ENCODE measurements around the gene MIGA2.
"Not testable (repeated sequence)": the region's sequence is repeated elsewhere in the genome, so short reads cannot be mapped to it uniquely, and the experiment has no call there.

Gene MIGA2

GRCh38 chr9:129011170-129011569 is 25.3 kb upstream of the MIGA2 start:
- no peak for DNase-seq

DNA sequence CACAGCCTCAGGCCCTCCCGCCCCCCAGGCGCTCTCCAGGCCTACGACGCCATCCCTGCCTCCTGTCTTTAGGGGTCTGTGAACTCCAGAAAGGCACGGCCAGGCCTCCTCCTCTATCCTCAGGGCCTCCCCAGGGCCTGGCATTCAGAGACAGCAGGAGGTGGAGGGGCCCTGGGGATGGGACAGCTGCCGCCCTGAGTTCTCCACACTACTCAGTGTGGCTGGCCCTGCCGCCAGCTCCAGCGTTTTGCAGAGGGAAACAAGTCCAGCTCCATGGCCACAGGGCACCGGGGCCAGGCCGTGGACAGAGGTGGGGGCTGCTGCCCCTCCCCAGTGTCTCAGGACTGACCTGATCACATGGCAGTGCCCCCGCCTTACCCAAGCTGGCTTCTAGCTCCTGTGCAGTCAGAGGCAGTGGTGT is 24.7 kb upstream of the MIGA2 start:
- DNase-seq, result no peak

DNA sequence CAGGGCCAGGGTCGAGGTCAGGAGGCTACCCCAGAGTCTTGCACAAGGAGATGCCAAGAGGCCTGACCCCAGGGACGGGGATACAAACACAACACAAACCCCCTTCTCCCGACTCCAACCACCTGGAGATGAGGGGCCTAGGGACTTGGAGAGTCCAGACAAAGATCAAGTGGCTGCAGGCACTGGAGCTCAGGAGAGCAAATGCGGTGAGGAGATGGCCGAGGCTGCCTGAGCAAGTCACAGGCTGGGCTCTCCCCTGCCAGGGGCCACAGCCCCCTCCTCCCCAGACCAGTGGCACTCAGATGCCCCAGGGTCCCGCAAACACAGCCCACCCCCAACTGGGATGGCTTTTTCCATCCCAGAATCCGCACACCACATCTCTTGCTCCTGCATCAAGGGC is 24.1 kb upstream of the MIGA2 start:
- no peak for DNase-seq

- no peak for DNase-seq
Measured at GRCh38 chr9:129012893-129013448, 23.5 kb upstream of the MIGA2 start.

DNA sequence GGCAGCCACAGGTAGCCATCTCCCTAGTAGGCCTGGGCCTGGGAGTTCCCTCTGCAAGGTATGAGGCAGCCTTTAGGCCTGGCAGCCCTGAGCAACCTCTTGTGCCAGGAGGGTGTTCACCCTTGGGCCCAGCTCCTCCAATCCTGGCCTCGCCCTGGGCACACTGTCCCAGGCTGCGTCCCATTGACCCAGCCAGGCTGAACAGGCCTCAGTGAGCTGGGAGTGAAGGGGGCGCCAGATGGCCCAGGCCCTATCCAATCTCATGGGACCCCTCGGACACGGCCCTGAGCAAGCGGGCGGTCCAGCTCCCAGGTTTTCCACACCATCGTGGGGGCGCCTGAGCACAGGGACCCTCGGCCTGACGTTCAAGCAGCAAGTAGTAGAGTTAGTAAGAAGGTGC is 22.8 kb upstream of the MIGA2 start:
- no peak for DNase-seq

- DNase-seq, result no peak
Measured at GRCh38 chr9:129014124-129014523, 22.3 kb upstream of the MIGA2 start.

GRCh38 chr9:129014608-129015007 is 21.8 kb upstream of the MIGA2 start:
- DNase-seq, result no peak

DNA sequence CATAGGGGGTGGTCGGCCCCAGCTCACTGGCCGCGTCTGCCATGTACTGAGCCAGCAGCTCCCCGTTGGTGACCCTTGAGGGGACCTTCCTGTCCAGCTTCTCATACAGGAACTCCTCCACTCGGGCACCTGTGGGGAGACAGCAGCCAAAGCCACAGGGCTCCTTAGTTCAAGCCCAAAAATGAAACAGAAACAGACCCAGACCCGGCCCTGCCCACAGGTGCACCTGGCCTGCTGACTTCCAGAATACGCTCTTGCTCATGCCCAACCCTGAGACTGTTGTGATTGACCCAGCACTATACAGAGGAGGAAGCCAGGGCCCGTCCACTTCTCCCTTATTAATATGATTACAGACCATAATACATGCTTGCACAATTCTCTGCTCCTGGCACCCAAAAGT is 15.3 kb upstream of the MIGA2 start:
- no peak for DNase-seq

DNA sequence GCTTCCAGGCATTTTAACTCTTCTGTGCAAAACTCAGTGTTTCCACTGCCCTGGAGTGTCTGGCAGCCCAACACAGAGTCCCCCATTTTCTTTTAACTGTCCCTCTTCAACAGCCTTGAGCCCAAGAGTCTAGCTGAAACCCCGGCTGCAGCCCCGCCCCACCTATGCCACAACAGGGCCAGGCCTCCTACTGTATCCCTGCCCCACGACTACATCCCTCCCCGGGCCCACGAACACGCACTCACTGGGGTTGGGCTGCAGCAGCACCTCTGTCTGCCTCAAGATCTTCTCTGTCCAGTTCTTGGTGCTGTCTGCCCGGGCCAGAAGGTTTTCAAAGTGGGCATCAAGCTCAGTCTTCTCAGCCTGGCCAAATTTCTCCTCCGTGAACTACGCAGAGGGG is 14.4 kb upstream of the MIGA2 start:
- DNase-seq, result no peak

DNA sequence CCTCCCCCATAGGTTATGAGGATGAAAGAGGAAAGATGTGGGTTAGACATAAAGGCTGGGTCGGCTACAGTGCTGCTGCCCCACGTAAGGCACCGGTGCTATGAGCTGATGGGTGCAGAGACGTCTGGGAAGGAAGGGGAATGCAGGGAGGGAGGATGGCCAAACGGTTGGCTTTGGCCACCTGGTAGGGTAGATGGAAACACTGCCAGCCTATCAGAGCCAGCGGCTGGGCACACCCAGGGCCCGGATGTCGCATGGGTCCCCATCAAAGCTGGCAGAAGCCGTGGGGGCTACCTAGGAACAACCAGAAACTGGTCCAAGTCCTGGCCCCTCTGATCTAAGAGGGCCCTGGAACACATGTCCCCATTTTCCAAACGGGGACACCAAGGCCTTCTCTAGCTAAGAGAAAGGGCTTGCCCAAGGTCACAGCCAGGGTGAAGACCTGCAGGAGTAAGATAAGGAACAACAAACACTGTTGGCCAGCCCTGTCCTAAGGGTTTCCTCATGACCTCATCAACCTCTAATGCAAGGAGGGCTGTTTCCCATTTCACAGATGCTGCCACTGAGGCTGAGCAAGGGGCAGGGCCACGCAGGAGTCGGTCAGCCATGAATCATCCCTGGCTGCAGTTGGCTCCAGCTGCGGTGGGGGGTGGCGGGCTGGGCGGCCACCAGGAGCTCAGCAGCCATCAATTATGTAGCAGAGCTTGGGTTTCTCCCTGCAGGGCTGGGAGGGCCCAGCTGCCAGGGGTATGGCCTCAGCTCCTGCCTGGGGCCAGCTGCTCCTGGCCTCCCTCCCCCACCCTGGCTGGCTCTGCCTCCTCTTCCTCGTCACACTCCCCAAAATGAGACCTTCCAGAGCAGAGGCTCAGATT is 13.2 kb upstream of the MIGA2 start:
- DNase-seq, result peak; percentile 89

DNA sequence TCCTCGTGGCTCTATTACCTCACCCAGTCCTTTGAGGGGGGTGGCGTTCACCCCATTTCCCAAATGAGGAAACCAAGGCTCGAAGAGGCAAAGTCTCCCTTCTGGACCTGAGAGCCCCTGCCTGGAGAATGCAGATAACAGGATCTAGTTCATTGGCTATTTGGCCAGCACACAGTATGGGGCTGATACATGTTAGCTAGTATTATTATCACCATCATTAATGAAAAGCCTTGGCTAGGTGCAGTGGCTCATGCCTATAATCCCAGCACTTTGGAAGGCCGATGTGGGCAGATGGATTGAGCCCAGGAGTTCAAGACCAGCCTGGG is 12.6 kb upstream of the MIGA2 start:
- no peak for DNase-seq

DNA sequence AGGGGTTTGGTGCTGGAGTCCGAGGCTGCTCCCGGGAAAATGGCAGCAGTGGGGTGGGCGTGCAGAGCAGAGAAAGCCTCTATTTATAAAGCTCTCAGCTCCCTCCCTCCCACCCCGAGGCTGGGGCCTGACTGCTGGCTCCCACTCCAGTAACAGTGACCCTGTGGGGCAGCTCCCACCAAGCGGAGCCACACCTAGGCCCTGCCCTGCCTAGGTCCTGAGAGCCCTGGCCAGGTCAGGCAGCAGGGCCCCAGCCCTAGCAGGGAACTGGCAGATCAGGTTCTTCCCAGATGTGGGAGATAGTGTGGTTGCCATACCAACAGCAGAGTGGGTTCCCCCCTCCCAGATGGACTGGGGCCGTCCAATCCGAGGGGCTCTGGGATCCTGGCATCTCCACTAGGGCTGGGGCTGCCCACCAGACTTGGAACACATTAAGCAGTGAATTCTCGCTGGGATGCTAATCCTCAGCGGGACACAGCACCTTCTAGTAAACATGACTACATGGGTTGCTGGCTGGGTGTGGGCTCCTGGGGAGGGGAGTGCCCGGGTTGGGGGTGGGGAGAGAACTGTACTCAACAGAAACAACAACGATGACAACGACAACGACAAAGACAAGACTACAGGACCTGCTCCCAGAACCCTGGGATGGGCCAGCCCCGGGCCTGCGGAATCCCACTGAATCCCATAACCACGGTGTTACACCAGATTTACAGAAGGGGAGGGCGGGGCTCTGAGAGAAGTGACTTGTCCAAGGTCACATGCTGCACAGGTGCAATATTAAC is 9.8 kb upstream of the MIGA2 start:
- DNase-seq, result no peak

DNA sequence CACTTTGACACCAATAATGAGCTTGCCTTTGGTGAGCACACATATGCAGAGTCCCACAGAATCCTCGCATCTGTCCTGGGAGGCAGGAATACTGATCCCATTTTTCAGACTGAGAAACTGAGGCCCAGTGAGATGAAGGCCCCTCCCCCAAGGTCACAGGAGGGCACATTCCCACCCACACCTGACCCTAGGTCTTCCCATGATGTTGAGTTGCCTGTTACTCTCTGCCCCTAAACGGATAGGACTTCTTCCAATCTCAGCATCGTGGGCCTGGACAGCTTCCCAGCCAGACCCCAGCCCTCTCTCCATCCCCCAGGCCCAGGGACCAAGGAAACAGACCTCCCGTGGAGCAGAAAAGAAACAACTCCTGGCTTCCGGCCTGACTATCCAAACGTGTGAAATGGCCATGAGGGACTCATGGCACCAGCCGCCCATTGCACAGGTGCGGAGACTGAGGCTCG is 9.2 kb upstream of the MIGA2 start:
- no peak for DNase-seq

GRCh38 chr9:129027685-129028191 is 8.7 kb upstream of the MIGA2 start:
- no peak for DNase-seq

DNA sequence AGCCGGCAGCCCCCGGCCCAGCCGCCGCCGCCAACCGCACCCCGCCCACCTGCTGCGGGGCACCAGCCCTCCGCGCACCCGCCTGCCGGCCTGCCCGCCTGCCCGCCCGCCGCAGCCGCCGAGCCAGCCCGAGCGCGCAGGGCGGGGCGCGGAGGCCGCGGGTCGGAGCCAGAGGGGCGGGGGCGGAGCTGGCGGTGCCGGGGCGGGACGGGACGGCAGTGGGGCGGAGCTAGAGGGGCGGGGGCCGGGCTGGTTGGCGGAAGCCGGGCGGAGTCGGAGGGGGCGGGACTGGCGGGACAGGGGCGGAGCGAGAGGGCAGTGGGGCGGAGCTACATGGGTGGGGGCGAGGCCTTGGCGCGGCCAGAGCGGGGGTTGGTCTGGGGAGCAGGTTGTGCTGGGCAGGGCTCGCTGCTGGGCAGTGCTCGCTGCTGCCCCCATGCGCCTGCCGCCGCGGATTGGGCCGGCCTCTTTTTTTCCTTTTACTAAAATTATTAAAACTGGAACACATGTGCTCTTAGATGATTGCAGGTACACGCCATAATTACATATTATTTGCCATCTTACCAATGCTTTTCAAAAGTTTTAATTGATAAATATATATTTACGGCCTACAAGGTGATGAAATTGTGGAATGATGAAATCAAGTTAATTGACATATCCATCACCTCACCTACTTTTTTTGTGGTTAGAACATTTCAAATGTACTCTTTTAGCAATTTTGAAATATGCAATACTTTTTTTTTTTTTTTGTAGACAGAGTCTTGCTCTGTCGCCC is 8.0 kb upstream of the MIGA2 start, which contains the start of gene SH3GLB2:
SH3GLB2 (minus strand) TSS at position 140 of the 775 bp plus-strand sequence. CDS start 177 bp downstream, outside the sequence.
- DNase-seq, result peak; percentile 99

GRCh38 chr9:129030191-129030590 is 6.2 kb upstream of the MIGA2 start:
- no peak for DNase-seq

DNA sequence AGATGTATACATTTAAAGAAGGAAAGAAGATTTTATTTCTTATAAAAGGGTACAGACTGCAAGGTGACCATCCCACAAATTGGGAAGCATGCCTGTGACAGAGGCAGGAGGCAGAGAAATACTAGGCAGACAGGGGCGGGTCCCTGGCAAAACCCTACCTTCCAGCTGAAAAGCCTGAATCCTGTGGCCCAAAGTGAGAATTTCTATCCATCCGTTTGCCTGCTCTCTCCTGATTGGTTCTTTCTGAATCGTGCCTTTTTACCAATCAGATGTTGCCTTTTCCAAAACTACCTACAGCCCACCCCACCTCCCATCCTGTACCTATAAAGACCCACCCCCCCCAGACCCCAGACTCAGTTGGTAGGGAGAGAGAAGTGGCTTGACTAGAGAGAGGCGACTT is 4.9 kb upstream of the MIGA2 start:
- DNase-seq, result no peak

DNA sequence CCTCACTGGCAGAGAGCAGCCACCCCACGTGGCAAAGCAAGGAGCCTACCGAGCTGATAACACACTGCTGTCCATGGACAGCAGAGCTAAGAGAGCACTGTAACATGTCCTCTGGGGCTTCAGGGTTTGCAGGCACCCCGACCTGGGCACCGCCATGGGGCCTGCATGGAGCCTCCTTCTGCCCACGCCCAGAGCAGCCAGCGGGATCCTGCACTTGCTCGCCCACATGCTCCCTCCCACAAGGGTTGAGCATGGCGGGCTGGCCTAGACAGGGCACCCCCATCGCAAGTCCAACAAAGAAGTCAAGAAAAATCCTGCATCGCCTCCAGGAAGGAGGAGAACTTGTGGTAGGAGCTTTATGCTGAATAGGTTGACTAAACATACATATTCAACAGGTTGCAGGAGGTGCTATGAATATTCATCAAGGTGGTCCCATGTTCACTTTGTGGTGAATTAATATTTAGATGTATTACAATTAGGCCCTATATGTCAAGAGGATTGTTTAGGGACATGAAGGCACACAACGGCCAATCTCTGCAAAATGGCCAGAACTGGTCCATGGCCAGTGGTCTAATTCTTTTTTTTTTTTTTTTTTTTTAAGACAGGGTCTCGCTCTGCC is 3.8 kb upstream of the MIGA2 start:
- no peak for DNase-seq

GRCh38 chr9:129033216-129033615 is 3.2 kb upstream of the MIGA2 start:
- no peak for DNase-seq

DNA sequence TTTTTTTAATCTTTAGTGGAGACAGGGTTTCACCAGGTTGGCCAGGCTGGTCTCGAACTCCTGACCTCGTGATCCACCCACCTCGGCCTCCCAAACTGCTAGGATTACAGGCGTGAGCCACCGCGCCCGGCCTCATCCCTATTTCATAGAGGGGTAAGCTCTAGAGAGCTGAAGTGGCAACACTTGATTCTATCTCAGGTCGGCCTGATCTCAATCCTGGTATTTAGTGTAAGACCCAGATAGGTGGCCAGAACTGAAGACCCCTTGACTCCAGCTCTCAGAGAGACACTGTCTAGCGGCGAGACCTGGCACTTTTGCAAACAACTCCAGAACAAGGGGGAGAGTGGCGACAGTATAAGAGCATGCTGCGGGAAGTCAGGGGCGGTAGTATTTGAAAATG is 588 bp upstream of the MIGA2 start:
- DNase-seq, result not testable (repeated sequence)

- no peak for DNase-seq
Measured at GRCh38 chr9:129036923-129037766, 719 bp downstream of the MIGA2 start.
